NB4 (cell line): ENCODE measurements around the gene MOB3B.
A peak's percentile ranks its signal among the peaks of the same experiment; 100 is the strongest.
"Not testable (repeated sequence)": the region's sequence is repeated elsewhere in the genome, so short reads cannot be mapped to it uniquely, and the experiment has no call there.

Experiments
- DNase-seq: peaks from one replicate; pipeline ENCODE4 v3.0.0; 2010; ENCODE audit warnings: low read depth
- H3K4me3 ChIP-seq: one replicate; pipeline ENCODE4 v1.5.1; 2011; ENCODE audit warnings: mild to moderate bottlenecking, low read depth, low read length, moderate library complexity
- CTCF ChIP-seq: IDR thresholded peaks from one replicate; pipeline ENCODE4 v1.5.1; 2012; ENCODE audit warnings: low read depth, low read length
- MAX ChIP-seq: IDR thresholded peaks from 2 replicates; pipeline ENCODE4 v1.6.1; 2011; ENCODE audit warnings: low read depth, low read length
- MYC ChIP-seq: IDR thresholded peaks from 2 replicates; pipeline ENCODE4 v1.6.1; 2011; ENCODE audit warnings: low read depth, low read length
- POLR2A ChIP-seq: IDR thresholded peaks from 2 replicates; pipeline ENCODE4 v1.6.1; 2011; ENCODE audit warnings: mild to moderate bottlenecking; ENCODE audit not compliant: insufficient read length; ENCODE audit errors: extremely low read depth

The MOB3B gene

GRCh38 chr9:27460226-27461023 lies 69.2 kb downstream of the MOB3B start:
- no peak overlapping the region for H3K4me3 ChIP-seq
- DNase-seq = peak; percentile 68
- TF ChIP-seq CTCF (no peak), POLR2A (no peak), MAX (no peak), MYC (no peak)

GRCh38 chr9:27457445-27457844 lies 72.2 kb downstream of the MOB3B start:
- H3K4me3 ChIP-seq = no peak overlapping the region
- DNase-seq = no peak
- no peak for TF ChIP-seq POLR2A

GRCh38 chr9:27453860-27454553 lies 75.6 kb downstream of the MOB3B start:
- no peak overlapping the region for H3K4me3 ChIP-seq
- no peak for DNase-seq
- TF ChIP-seq MAX (no peak), CTCF (no peak), POLR2A (no peak), MYC (no peak)

- H3K4me3 ChIP-seq = no peak overlapping the region
Observed at GRCh38 chr9:27451207-27451797, 78.3 kb downstream of the MOB3B start.

GRCh38 chr9:27450752-27451151 lies 78.9 kb downstream of the MOB3B start:
- TF ChIP-seq POLR2A = no peak
- no peak for TF ChIP-seq CTCF
- TF ChIP-seq MYC = no peak
- no peak for TF ChIP-seq MAX
- no peak overlapping the region for H3K4me3 ChIP-seq
- DNase-seq = no peak

More at GRCh38 chr9:27451207-27451797, 78.3 kb downstream of the MOB3B start:
- TF ChIP-seq MYC = no peak
- no peak for TF ChIP-seq MAX
- TF ChIP-seq CTCF = no peak
- no peak for TF ChIP-seq POLR2A
- no peak for DNase-seq

GRCh38 chr9:27448356-27448755 lies 81.3 kb downstream of the MOB3B start:
- not testable (repeated sequence) for H3K4me3 ChIP-seq, DNase-seq
